GM03348 (cell line): Measurements from ENCODE around the gene COX18.

Experiments used
- DNase-seq: peaks from one replicate; pipeline ENCODE4 v3.0.0; 2012; ENCODE audit warnings: low spot score

Gene COX18

GRCh38 chr4:73053076-73053475 is 16.4 kb downstream of the COX18 start:
- no peak for DNase-seq

GRCh38 chr4:73051625-73052024 is 17.9 kb downstream of the COX18 start:
- no peak for DNase-seq

- DNase-seq = no peak
Measured at GRCh38 chr4:73045879-73046278, 23.6 kb downstream of the COX18 start.

- DNase-seq = no peak
Measured at GRCh38 chr4:73037057-73037456, 32.5 kb downstream of the COX18 start.

- DNase-seq = no peak
Measured at GRCh38 chr4:73036123-73036522, 33.4 kb downstream of the COX18 start.

- DNase-seq = no peak
Measured at GRCh38 chr4:73034896-73035295, 34.6 kb downstream of the COX18 start.

- DNase-seq = no peak
Measured at GRCh38 chr4:73028621-73029020, 40.9 kb downstream of the COX18 start.

GRCh38 chr4:73021634-73022033 is 47.9 kb downstream of the COX18 start:
- peak; percentile 55 for DNase-seq

GRCh38 chr4:73019462-73020047 is 50.0 kb downstream of the COX18 start:
- DNase-seq = peak; percentile 64

GRCh38 chr4:73018595-73018994 is 50.9 kb downstream of the COX18 start:
- no peak for DNase-seq

GRCh38 chr4:73013310-73013709 is 56.2 kb downstream of the COX18 start:
- DNase-seq = no peak

GRCh38 chr4:73012673-73013072 is 56.8 kb downstream of the COX18 start:
- DNase-seq = no peak

- DNase-seq = no peak
Measured at GRCh38 chr4:73011629-73011985, 57.9 kb downstream of the COX18 start.

GRCh38 chr4:73010789-73011628 is 58.5 kb downstream of the COX18 start:
- no peak for DNase-seq

- no peak for DNase-seq
Measured at GRCh38 chr4:73007526-73008100, 61.9 kb downstream of the COX18 start.

GRCh38 chr4:73006286-73006990 is 63.1 kb downstream of the COX18 start:
- no peak for DNase-seq

- DNase-seq = no peak
Measured at GRCh38 chr4:73005514-73005913, 64.0 kb downstream of the COX18 start.
